H1 (cell line): Measurements from ENCODE around the gene MRPS31. TPM values are rescaled to one million over a fixed set of nuclear protein-coding genes. Genes with fewer than 3 reads are reported as not detected.

Source experiments
- CREB1 ChIP-seq: IDR thresholded peaks from 2 replicates; pipeline ENCODE4 v1.6.1; 2012; ENCODE audit warnings: inconsistent platforms
- HDAC2 ChIP-seq, 2 experiments: fragments of 300-600 bp in 1 of 2; sonication (generic) in 1 of 2; IDR thresholded peaks; 2 replicates each; pipeline ENCODE4 v1.6.1; 2011 to 2012; ENCODE audit warnings: low read depth in 2 of 2, low read length in 2 of 2, mild to moderate bottlenecking in 2 of 2, moderate library complexity in 2 of 2, borderline replicate concordance in 1 of 2, inconsistent platforms in 1 of 2
- JUN ChIP-seq: IDR thresholded peaks from 2 replicates; pipeline ENCODE4 v1.6.1; 2011; ENCODE audit warnings: low read depth, mild to moderate bottlenecking, improper control_type of control experiment, low read length
- RBBP5 ChIP-seq: IDR thresholded peaks from 2 replicates; pipeline ENCODE4 v1.7.1; 2012; ENCODE audit warnings: low read depth, mild to moderate bottlenecking, inconsistent platforms, low read length, moderate library complexity, borderline replicate concordance
- RXRA ChIP-seq: IDR thresholded peaks from 2 replicates; pipeline ENCODE4 v1.6.1; 2011; ENCODE audit warnings: low read depth, mild to moderate bottlenecking, low read length, moderate library complexity; ENCODE audit not compliant: insufficient read depth
- ZNF274 ChIP-seq: IDR thresholded peaks from 2 replicates; pipeline ENCODE4 v1.7.0; 2012; ENCODE audit warnings: low read length, borderline replicate concordance; ENCODE audit errors: extremely low read depth
- polyA plus RNA-seq, 7 experiments: library from polyadenylated mRNA; depleted of rRNA in 3 of 7; stranded (reverse) in 5 of 7; unstranded in 2 of 7; fragments of >200 nt in 5 of 7; fragments of 200-250 nt in 2 of 7; gene quantifications; 1 replicate in 5 of 7; 2 replicates in 1 of 7; 4 replicates in 1 of 7; pipeline versions ENCODE4 v1.2.1 to v1.2.3, GENCODE V29; 2011 to 2013; ENCODE audit warnings: missing spikeins in 2 of 7, mixed read lengths in 2 of 7
- total RNA-seq: library from RNA; stranded (reverse); fragmentation: NEBNext Ultra II Directional; extraction: Animal tissue kit (Norgen Biotek cat#: 25700); gene quantifications from 2 replicates; pipeline ENCODE4 v1.2.1, GENCODE V29; 2021
- TF ChIP-seq, protein P1 (sequence below): fragments of 300-600 bp; sonication (generic); IDR thresholded peaks from 2 replicates; pipeline ENCODE4 v1.7.1; 2012; ENCODE audit warnings: low read length, moderate library complexity, mild to moderate bottlenecking, inconsistent platforms; ENCODE audit not compliant: insufficient replicate concordance

The MRPS31 gene
- total and polyA plus RNA-seq, 2 of the 8 experiments (the other 6 are each of a cell fraction or from before 2014, with no cell fraction given): 13.6 to 33.3 TPM

DNA sequence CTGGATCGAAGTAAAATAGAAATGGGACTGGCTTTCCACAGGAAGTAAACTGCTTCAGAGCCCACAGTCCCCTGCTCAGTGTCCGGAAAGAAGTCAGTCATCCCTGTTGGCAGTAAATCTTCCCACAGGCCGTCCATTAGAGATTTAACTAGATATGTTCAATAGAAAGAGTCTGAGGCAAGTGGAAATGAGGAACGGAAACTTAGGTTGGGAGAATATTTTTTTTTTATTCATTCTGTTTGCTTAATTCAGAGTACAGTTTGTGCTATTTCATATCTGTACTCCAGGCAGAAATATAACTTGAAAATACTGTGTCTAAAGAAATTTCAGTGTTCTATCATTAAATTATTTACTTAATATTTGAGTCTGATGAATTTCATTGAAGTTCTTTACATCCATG is 41.1 kb upstream of the MRPS31 start (continued):
- TF ChIP-seq, protein P1, sequence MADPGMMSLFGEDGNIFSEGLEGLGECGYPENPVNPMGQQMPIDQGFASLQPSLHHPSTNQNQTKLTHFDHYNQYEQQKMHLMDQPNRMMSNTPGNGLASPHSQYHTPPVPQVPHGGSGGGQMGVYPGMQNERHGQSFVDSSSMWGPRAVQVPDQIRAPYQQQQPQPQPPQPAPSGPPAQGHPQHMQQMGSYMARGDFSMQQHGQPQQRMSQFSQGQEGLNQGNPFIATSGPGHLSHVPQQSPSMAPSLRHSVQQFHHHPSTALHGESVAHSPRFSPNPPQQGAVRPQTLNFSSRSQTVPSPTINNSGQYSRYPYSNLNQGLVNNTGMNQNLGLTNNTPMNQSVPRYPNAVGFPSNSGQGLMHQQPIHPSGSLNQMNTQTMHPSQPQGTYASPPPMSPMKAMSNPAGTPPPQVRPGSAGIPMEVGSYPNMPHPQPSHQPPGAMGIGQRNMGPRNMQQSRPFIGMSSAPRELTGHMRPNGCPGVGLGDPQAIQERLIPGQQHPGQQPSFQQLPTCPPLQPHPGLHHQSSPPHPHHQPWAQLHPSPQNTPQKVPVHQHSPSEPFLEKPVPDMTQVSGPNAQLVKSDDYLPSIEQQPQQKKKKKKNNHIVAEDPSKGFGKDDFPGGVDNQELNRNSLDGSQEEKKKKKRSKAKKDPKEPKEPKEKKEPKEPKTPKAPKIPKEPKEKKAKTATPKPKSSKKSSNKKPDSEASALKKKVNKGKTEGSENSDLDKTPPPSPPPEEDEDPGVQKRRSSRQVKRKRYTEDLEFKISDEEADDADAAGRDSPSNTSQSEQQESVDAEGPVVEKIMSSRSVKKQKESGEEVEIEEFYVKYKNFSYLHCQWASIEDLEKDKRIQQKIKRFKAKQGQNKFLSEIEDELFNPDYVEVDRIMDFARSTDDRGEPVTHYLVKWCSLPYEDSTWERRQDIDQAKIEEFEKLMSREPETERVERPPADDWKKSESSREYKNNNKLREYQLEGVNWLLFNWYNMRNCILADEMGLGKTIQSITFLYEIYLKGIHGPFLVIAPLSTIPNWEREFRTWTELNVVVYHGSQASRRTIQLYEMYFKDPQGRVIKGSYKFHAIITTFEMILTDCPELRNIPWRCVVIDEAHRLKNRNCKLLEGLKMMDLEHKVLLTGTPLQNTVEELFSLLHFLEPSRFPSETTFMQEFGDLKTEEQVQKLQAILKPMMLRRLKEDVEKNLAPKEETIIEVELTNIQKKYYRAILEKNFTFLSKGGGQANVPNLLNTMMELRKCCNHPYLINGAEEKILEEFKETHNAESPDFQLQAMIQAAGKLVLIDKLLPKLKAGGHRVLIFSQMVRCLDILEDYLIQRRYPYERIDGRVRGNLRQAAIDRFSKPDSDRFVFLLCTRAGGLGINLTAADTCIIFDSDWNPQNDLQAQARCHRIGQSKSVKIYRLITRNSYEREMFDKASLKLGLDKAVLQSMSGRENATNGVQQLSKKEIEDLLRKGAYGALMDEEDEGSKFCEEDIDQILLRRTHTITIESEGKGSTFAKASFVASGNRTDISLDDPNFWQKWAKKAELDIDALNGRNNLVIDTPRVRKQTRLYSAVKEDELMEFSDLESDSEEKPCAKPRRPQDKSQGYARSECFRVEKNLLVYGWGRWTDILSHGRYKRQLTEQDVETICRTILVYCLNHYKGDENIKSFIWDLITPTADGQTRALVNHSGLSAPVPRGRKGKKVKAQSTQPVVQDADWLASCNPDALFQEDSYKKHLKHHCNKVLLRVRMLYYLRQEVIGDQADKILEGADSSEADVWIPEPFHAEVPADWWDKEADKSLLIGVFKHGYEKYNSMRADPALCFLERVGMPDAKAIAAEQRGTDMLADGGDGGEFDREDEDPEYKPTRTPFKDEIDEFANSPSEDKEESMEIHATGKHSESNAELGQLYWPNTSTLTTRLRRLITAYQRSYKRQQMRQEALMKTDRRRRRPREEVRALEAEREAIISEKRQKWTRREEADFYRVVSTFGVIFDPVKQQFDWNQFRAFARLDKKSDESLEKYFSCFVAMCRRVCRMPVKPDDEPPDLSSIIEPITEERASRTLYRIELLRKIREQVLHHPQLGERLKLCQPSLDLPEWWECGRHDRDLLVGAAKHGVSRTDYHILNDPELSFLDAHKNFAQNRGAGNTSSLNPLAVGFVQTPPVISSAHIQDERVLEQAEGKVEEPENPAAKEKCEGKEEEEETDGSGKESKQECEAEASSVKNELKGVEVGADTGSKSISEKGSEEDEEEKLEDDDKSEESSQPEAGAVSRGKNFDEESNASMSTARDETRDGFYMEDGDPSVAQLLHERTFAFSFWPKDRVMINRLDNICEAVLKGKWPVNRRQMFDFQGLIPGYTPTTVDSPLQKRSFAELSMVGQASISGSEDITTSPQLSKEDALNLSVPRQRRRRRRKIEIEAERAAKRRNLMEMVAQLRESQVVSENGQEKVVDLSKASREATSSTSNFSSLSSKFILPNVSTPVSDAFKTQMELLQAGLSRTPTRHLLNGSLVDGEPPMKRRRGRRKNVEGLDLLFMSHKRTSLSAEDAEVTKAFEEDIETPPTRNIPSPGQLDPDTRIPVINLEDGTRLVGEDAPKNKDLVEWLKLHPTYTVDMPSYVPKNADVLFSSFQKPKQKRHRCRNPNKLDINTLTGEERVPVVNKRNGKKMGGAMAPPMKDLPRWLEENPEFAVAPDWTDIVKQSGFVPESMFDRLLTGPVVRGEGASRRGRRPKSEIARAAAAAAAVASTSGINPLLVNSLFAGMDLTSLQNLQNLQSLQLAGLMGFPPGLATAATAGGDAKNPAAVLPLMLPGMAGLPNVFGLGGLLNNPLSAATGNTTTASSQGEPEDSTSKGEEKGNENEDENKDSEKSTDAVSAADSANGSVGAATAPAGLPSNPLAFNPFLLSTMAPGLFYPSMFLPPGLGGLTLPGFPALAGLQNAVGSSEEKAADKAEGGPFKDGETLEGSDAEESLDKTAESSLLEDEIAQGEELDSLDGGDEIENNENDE: no peak
- TF ChIP-seq JUN (no peak), ZNF274 (no peak), CREB1 (no peak), RXRA (no peak), RBBP5 (no peak), HDAC2 (IDR thresholded peaks at IDR 0.05; ENCODE audit: borderline replicate concordance in 1 of 2, low read depth in 2 of 2, low read length in 2 of 2) (no peak)
